HCEC 1CT (cell line): Measurements from ENCODE around the gene DNAH10.
A peak's percentile ranks its signal among the peaks of the same experiment; 100 is the strongest.
"Not testable (repeated sequence)": the region's sequence is repeated elsewhere in the genome, so short reads cannot be mapped to it uniquely, and the experiment has no call there.

ENCODE experiments used
- DNase-seq: peaks from one replicate; pipeline ENCODE4 v3.0.0-alpha.2; 2017

Gene DNAH10

GRCh38 chr12:123910761-123911193 lies 148.7 kb downstream of the DNAH10 start:
- DNase-seq = no peak

GRCh38 chr12:123911672-123912409 lies 149.7 kb downstream of the DNAH10 start:
- not testable (repeated sequence) for DNase-seq

GRCh38 chr12:123912415-123913380 lies 150.6 kb downstream of the DNAH10 start:
- DNase-seq = peak; percentile 3

GRCh38 chr12:123914726-123915333 lies 152.7 kb downstream of the DNAH10 start:
- DNase-seq = no peak

- DNase-seq = no peak
Measured at GRCh38 chr12:123916729-123917128, 154.6 kb downstream of the DNAH10 start.

- DNase-seq = no peak
Measured at GRCh38 chr12:123917337-123917850, 155.3 kb downstream of the DNAH10 start.

GRCh38 chr12:123919980-123920360 lies 157.9 kb downstream of the DNAH10 start:
- no peak for DNase-seq

- DNase-seq = no peak
Measured at GRCh38 chr12:123923038-123923437, 160.9 kb downstream of the DNAH10 start.

GRCh38 chr12:123923927-123924326 lies 161.8 kb downstream of the DNAH10 start:
- no peak for DNase-seq

- DNase-seq = no peak
Measured at GRCh38 chr12:123924539-123924938, 162.4 kb downstream of the DNAH10 start.

- DNase-seq = no peak
Measured at GRCh38 chr12:123928274-123928865, 166.3 kb downstream of the DNAH10 start.

GRCh38 chr12:123928897-123929296 lies 166.8 kb downstream of the DNAH10 start:
- DNase-seq = no peak

- DNase-seq = no peak
Measured at GRCh38 chr12:123929946-123930583, 168.0 kb downstream of the DNAH10 start.

- no peak for DNase-seq
Measured at GRCh38 chr12:123931686-123932321, 169.7 kb downstream of the DNAH10 start.

- no peak for DNase-seq
Measured at GRCh38 chr12:123933214-123933613, 171.1 kb downstream of the DNAH10 start.

GRCh38 chr12:123934016-123934620 lies 172.0 kb downstream of the DNAH10 start:
- DNase-seq = no peak

GRCh38 chr12:123934829-123935228 lies 172.7 kb downstream of the DNAH10 start:
- peak; percentile 66 for DNase-seq

- DNase-seq = no peak
Measured at GRCh38 chr12:123935956-123936355, 173.9 kb downstream of the DNAH10 start.

GRCh38 chr12:123936471-123936870 lies 174.4 kb downstream of the DNAH10 start:
- no peak for DNase-seq

- no peak for DNase-seq
Measured at GRCh38 chr12:123936956-123937706, 175.0 kb downstream of the DNAH10 start.
